ENCODE results near the gene STK38L.

DNA sequence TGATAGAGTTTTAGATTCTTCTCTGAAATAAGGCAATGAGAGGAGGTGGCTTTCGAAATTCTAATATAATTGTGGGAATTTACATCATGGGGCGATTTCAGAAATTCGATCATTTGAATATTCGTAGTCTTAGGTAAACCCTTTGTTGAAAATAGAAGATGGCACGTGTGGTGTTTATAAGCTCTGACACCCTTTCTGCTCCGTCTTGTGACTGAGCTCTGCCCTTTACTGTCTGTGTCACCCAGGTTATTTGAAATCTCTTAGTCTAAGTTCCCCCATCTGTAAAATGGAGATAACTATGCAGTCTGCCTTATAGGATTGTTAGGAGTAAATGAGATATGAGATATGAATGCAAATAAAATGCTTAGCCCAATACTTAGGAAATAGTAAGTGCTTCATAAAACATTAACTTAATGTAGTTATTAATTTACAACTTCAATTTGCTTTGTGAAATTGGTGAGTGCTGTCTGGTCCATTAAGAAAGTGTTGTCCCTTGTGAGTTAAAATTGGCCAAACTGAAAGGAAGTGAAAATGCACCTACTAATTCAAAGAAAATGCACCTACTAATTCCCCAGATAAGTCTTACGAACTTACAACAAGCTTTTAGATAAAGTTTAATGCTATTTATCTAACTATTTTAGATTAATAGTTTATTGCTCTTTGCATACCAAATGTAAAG is 90.1 kb downstream of the STK38L start:
- TF ChIP-seq YY1 (tag by site-specific recombination; IDR thresholded peaks at IDR 0.05) (no peak), CTCF (tag by site-specific recombination; IDR thresholded peaks at IDR 0.05) (no peak), ZBTB26 (tag by site-specific recombination; optimal IDR thresholded peaks at IDR 0.05) (no peak), TSHZ1 (tag by site-specific recombination; IDR thresholded peaks at IDR 0.05; ENCODE audit: borderline replicate concordance) (no peak)
- TF ChIP-seq, protein P1, sequence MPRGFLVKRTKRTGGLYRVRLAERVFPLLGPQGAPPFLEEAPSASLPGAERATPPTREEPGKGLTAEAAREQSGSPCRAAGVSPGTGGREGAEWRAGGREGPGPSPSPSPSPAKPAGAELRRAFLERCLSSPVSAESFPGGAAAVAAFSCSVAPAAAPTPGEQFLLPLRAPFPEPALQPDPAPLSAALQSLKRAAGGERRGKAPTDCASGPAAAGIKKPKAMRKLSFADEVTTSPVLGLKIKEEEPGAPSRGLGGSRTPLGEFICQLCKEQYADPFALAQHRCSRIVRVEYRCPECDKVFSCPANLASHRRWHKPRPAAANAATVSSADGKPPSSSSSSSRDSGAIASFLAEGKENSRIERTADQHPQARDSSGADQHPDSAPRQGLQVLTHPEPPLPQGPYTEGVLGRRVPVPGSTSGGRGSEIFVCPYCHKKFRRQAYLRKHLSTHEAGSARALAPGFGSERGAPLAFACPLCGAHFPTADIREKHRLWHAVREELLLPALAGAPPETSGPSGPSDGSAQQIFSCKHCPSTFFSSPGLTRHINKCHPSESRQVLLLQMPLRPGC (tag by site-specific recombination; IDR thresholded peaks at IDR 0.05): no peak
- TF ChIP-seq, protein P2, sequence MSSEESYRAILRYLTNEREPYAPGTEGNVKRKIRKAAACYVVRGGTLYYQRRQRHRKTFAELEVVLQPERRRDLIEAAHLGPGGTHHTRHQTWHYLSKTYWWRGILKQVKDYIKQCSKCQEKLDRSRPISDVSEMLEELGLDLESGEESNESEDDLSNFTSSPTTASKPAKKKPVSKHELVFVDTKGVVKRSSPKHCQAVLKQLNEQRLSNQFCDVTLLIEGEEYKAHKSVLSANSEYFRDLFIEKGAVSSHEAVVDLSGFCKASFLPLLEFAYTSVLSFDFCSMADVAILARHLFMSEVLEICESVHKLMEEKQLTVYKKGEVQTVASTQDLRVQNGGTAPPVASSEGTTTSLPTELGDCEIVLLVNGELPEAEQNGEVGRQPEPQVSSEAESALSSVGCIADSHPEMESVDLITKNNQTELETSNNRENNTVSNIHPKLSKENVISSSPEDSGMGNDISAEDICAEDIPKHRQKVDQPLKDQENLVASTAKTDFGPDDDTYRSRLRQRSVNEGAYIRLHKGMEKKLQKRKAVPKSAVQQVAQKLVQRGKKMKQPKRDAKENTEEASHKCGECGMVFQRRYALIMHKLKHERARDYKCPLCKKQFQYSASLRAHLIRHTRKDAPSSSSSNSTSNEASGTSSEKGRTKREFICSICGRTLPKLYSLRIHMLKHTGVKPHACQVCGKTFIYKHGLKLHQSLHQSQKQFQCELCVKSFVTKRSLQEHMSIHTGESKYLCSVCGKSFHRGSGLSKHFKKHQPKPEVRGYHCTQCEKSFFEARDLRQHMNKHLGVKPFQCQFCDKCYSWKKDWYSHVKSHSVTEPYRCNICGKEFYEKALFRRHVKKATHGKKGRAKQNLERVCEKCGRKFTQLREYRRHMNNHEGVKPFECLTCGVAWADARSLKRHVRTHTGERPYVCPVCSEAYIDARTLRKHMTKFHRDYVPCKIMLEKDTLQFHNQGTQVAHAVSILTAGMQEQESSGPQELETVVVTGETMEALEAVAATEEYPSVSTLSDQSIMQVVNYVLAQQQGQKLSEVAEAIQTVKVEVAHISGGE (tag by site-specific recombination; conservative IDR thresholded peaks at IDR 0.05; ENCODE audit: low read depth): no peak
